Lung (tissue), 12 donors: ENCODE measurements around the gene L3MBTL4. TPM values are rescaled to one million over a fixed set of nuclear protein-coding genes. Genes with fewer than 3 reads are reported as not detected.

Experiments used
- ATAC-seq: fragments of 200-7000 bp; cut with Tn5 transposase; one replicate; pipeline ENCODE4 v1.9.1; 2020; ENCODE audit warnings: moderate number of reproducible peaks; ENCODE audit not compliant: insufficient read depth, low FRiP score
- DNase-seq, 3 donors: peaks; one replicate each; pipeline ENCODE4 v3.0.0-alpha.2; 2013 to 2017
- H3K27ac ChIP-seq, 2 donors: one replicate each; pipeline ENCODE4 v1.5.1; 2013; ENCODE audit warnings: mild to moderate bottlenecking in 2 of 2, moderate library complexity in 2 of 2, control low read depth in 1 of 2, inconsistent platforms in 1 of 2, low read depth in 1 of 2, low read length in 1 of 2
- H3K27me3 ChIP-seq, 3 donors: one replicate each; pipeline ENCODE4 v1.5.1; 2013; ENCODE audit warnings: low read length in 2 of 3; ENCODE audit not compliant: control insufficient read depth in 3 of 3, insufficient read depth in 3 of 3
- H3K36me3 ChIP-seq, 4 donors: one replicate each; pipeline ENCODE4 v1.5.1; 2013; ENCODE audit warnings: low read length in 4 of 4, mild to moderate bottlenecking in 1 of 4, moderate library complexity in 1 of 4; ENCODE audit not compliant: control insufficient read depth in 4 of 4, insufficient read depth in 4 of 4
- H3K4me1 ChIP-seq, 5 donors: one replicate each; pipeline ENCODE4 v1.5.1; 2013; ENCODE audit warnings: low read length in 5 of 5, mild to moderate bottlenecking in 2 of 5, moderate library complexity in 1 of 5; ENCODE audit not compliant: control insufficient read depth in 5 of 5, insufficient read depth in 5 of 5
- H3K4me3 ChIP-seq: one replicate; pipeline ENCODE4 v1.5.1; 2013; ENCODE audit warnings: mild to moderate bottlenecking, control low read depth, moderate library complexity
- H3K9ac ChIP-seq, 2 donors: one replicate each; pipeline ENCODE4 v1.5.1; 2013; ENCODE audit warnings: low read length in 2 of 2, control low read depth in 1 of 2; ENCODE audit not compliant: insufficient read depth in 1 of 2
- H3K9me3 ChIP-seq, 4 donors: one replicate each; pipeline ENCODE4 v1.5.1; 2013; ENCODE audit warnings: low read length in 3 of 4, mild to moderate bottlenecking in 1 of 4, moderate library complexity in 1 of 4; ENCODE audit not compliant: control insufficient read depth in 4 of 4, insufficient read depth in 3 of 4
- WGBS, 2 donors: extraction: QIAGEN DNeasy Blood & Tissue Kit; methylation state at CpG; one replicate each; pipeline ENCODE4 v1.1.7; 2013; 5-methylcytosine and 5-hydroxymethylcytosine counted together
- polyA plus RNA-seq, 2 donors: library from polyadenylated mRNA; stranded (reverse); fragments of 200-250 nt; gene quantifications; one replicate each; pipeline ENCODE4 v1.2.1, GENCODE V29; 2013
- total RNA-seq, 2 donors: library from RNA; depleted of rRNA in 1 of 2; stranded (reverse); fragments of >200 nt in 1 of 2; gene quantifications; one replicate each; pipeline ENCODE4 v1.2.1, GENCODE V29; 2014 to 2021
- TF ChIP-seq, protein P1 (sequence below): IDR thresholded peaks from 2 replicates; pipeline ENCODE4 v1.5.1; 2012; ENCODE audit warnings: mild to moderate bottlenecking; ENCODE audit errors: control extremely low read depth, extremely low read depth
- donor health status: control.
- donor health status: control.
- donor health status: Bipolar disorder and iron deficiency.
- donor health status: healthy.
- donor health status: DM: yes; HTN: yes; CAD: no.

L3MBTL4 gene
- total and polyA plus RNA-seq, 4 donors: 2.8 to 16.8 (median 9.9) TPM

DNA sequence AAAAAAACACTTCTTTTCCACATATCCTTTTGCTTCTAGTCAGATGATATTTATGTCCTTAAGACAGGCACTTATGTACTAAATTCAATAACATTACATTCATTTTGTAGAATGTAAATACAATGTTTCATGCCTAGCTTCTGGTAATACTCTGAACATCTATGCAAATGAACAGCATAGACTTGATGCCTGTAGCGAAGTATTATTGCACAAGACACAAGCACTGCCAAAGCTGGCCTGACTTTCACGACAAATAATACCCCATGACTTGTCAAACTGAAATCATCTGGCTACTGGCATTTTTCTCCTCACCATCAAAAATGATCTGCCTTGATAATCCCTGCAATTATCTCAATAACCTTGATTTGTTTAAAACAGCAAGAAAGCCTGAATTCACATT is 101.3 kb downstream of the L3MBTL4 start:
- peaks cover 0 to 2% (median 0%) of the 10 kb centered on the region in 4 donors for H3K36me3 ChIP-seq
- DNase-seq: peak in 2 of 3 donors; percentile 53 to 83
- H3K4me3 ChIP-seq: no peak overlapping the region
- no peak for ATAC-seq
- TF ChIP-seq, protein P1, sequence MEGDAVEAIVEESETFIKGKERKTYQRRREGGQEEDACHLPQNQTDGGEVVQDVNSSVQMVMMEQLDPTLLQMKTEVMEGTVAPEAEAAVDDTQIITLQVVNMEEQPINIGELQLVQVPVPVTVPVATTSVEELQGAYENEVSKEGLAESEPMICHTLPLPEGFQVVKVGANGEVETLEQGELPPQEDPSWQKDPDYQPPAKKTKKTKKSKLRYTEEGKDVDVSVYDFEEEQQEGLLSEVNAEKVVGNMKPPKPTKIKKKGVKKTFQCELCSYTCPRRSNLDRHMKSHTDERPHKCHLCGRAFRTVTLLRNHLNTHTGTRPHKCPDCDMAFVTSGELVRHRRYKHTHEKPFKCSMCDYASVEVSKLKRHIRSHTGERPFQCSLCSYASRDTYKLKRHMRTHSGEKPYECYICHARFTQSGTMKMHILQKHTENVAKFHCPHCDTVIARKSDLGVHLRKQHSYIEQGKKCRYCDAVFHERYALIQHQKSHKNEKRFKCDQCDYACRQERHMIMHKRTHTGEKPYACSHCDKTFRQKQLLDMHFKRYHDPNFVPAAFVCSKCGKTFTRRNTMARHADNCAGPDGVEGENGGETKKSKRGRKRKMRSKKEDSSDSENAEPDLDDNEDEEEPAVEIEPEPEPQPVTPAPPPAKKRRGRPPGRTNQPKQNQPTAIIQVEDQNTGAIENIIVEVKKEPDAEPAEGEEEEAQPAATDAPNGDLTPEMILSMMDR: no peak
- H3K27me3 ChIP-seq: no peaks in the 10 kb centered on the region
- H3K4me1 ChIP-seq: peaks cover 0 to 3% (median 0%) of the 10 kb centered on the region in 5 donors
- H3K9me3 ChIP-seq: peaks cover 0 to 4% (median 1%) of the 10 kb centered on the region in 4 donors
- WGBS, 2 donors: 30 to 39% methylated on average over 2 of the region's 2 CpGs
- no peak overlapping the region for H3K27ac ChIP-seq
- no peak overlapping the region for H3K9ac ChIP-seq

DNA sequence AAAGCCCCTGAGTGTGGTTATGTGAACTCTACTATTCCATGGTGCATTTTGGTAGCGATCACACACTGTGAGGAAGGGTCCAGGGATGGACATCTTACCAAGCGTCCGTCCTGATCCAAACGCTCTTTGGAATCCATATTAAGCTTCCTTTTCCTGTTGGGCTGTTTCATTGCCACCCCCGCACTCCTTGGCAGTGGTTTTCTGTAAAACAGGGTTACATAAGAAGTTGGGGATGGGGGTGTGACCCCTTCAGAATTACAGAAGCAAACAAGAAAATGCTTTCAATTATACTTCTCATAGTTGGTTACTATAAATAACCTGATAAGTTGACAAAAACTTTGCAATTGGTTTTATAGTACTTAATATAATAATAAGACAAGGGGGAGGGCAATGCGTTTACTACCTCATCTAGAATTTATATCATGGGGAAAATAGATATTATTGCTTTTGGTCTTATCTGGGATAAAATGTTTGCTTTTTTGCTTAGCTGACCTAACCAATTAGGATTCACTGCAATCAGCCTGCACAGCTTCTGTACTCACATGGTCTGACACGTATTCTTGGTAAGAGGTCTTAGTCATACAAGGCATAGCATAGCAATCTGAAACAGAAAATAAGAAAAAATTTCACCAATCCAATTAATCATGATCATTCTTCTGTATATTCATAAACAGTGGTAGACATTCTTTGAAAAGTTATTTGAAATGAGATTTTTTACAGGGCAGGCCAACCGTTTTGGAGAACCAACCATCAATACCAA is 103.1 kb downstream of the L3MBTL4 start:
- Histone ChIP-seq H3K27me3 (no peaks in the 10 kb centered on the region), H3K36me3 (peaks cover 0 to 2% (median 0%) of the 10 kb centered on the region in 4 donors), H3K4me1 (peaks cover 0 to 3% (median 0%) of the 10 kb centered on the region in 5 donors), H3K27ac (no peak overlapping the region), H3K9ac (no peak overlapping the region), H3K9me3 (no peaks in the 10 kb centered on the region), H3K4me3 (no peak overlapping the region)
- WGBS, 2 donors: 80 to 83% methylated on average over 8 of the region's 8 CpGs
- TF ChIP-seq, protein P1: no peak
- DNase-seq (no peak), ATAC-seq (no peak)

GRCh38 chr18:6310714-6311113 is 104.0 kb downstream of the L3MBTL4 start:
- no peak for DNase-seq
- H3K9ac ChIP-seq: no peak overlapping the region
- H3K4me3 ChIP-seq: no peak overlapping the region
- H3K36me3 ChIP-seq: peaks cover 0 to 2% (median 0%) of the 10 kb centered on the region in 4 donors
- WGBS, 2 donors: 69 to 90% methylated on average over 2 of the region's 2 CpGs
- TF ChIP-seq, protein P1: no peak
- no peaks in the 10 kb centered on the region for H3K27me3 ChIP-seq
- ATAC-seq: no peak
- no peak overlapping the region for H3K27ac ChIP-seq
- peaks cover 0 to 3% (median 0%) of the 10 kb centered on the region in 5 donors for H3K4me1 ChIP-seq
- H3K9me3 ChIP-seq: no peaks in the 10 kb centered on the region
